H1 (cell line): ENCODE data around the gene SORD. TPM values are rescaled to one million over a fixed set of nuclear protein-coding genes. Genes with fewer than 3 reads are reported as not detected.
"Not testable (repeated sequence)": the region's sequence is repeated elsewhere in the genome, so short reads cannot be mapped to it uniquely, and the experiment has no call there.

Source experiments
- CTCF ChIA-PET: fragments of 300-600 bp; sonication (Branson Sonifier 250); formaldehyde crosslinking; loops from one replicate; lab custom pipeline; 2021; ENCODE audit not compliant: partially characterized antibody; lab: Charles Lee
- POLR2A ChIA-PET: fragments of 300-600 bp; sonication (Branson Sonifier 250); formaldehyde crosslinking; loops from one replicate; lab custom pipeline; 2021; ENCODE audit warnings: inconsistent platforms; ENCODE audit not compliant: partially characterized antibody; lab: Charles Lee
- DNase-seq, 2 experiments: peaks; one replicate each; pipeline versions ENCODE4 v3.0.0 to v3.0.0-alpha.2; 2010 to 2022; ENCODE audit warnings: low spot score in 2 of 2, low read depth in 1 of 2, mixed read lengths in 1 of 2
- FAIRE-seq: peaks from 2 replicates; lab custom pipeline; 2011; peaks lifted over from hg19 to GRCh38; lab: Jason Lieb, UNC
- H2AFZ ChIP-seq: 2 replicates; pipeline ENCODE4 v1.8.1; 2012; ENCODE audit warnings: low read length, inconsistent platforms
- H2AK5ac ChIP-seq: 2 replicates; pipeline ENCODE4 v1.6.1; 2013; ENCODE audit warnings: low read depth, low read length
- H2BK120ac ChIP-seq: replicated peaks from 2 replicates; pipeline ENCODE3; 2013; ENCODE audit warnings: low read depth, low read length, inconsistent platforms
- H2BK12ac ChIP-seq: 2 replicates; pipeline ENCODE4 v1.6.1; 2013; ENCODE audit warnings: low read depth, low read length
- H2BK15ac ChIP-seq: 2 replicates; pipeline ENCODE4 v1.6.1; 2013; ENCODE audit warnings: low read length
- H2BK20ac ChIP-seq: 2 replicates; pipeline ENCODE4 v1.6.1; 2013; ENCODE audit warnings: low read length
- H2BK5ac ChIP-seq: 2 replicates; pipeline ENCODE4 v1.6.1; 2013; ENCODE audit warnings: low read depth, low read length
- H3K14ac ChIP-seq: 2 replicates; pipeline ENCODE4 v1.6.1; 2013; ENCODE audit warnings: inconsistent platforms; ENCODE audit not compliant: insufficient read length
- H3K18ac ChIP-seq: 2 replicates; pipeline ENCODE4 v1.6.1; 2013; ENCODE audit warnings: low read length; ENCODE audit errors: extremely low read depth
- H3K23ac ChIP-seq: 2 replicates; pipeline ENCODE4 v1.6.1; 2013; ENCODE audit warnings: inconsistent platforms; ENCODE audit not compliant: insufficient read length
- H3K23me2 ChIP-seq: 2 replicates; pipeline ENCODE4 v1.6.1; 2013; ENCODE audit warnings: low read depth, low read length
- H3K27ac ChIP-seq: 2 replicates; pipeline ENCODE4 v1.6.1; 2011; ENCODE audit warnings: low read depth, low read length, inconsistent platforms
- H3K27me3 ChIP-seq, 4 experiments: replicated peaks in 1 of 4; 1 replicate in 1 of 4; 2 replicates in 3 of 4; pipeline versions ENCODE4 v1.6.1 to v1.8.1; 2011 to 2013; ENCODE audit warnings: low read length in 3 of 4, mild to moderate bottlenecking in 3 of 4, inconsistent platforms in 2 of 4, mixed read lengths in 2 of 4, moderate library complexity in 1 of 4; ENCODE audit not compliant: control insufficient read depth in 3 of 4, insufficient read depth in 3 of 4; ENCODE audit errors: extremely low read depth in 1 of 4
- H3K36me3 ChIP-seq, 4 experiments: 2 replicates each; pipeline versions ENCODE4 v1.6.1 to v1.8.1; 2011 to 2013; ENCODE audit warnings: mild to moderate bottlenecking in 4 of 4, low read length in 3 of 4, moderate library complexity in 2 of 4, control low read depth in 1 of 4, inconsistent platforms in 1 of 4; ENCODE audit not compliant: insufficient read depth in 4 of 4, control insufficient read depth in 2 of 4
- H3K4ac ChIP-seq: replicated peaks from 2 replicates; pipeline ENCODE3; 2013; ENCODE audit warnings: low read length, low read depth, mixed read lengths, inconsistent platforms; ENCODE audit not compliant: insufficient read length
- H3K4me1 ChIP-seq, 4 experiments: replicated peaks in 1 of 4; 1 replicate in 1 of 4; 2 replicates in 3 of 4; pipeline versions ENCODE4 v1.6.1 to v1.8.1; 2011 to 2013; ENCODE audit warnings: low read length in 3 of 4, inconsistent platforms in 2 of 4, mixed read lengths in 1 of 4; ENCODE audit not compliant: insufficient read depth in 4 of 4, control insufficient read depth in 3 of 4
- H3K4me2 ChIP-seq, 2 experiments: 2 replicates each; pipeline versions ENCODE4 v1.6.1 to v1.8.1; 2011 to 2013; ENCODE audit warnings: low read depth in 2 of 2, low read length in 2 of 2, control low read depth in 1 of 2, inconsistent platforms in 1 of 2, mild to moderate bottlenecking in 1 of 2; ENCODE audit not compliant: insufficient read depth in 1 of 2
- H3K4me3 ChIP-seq, 4 experiments: fragments of 200-600, 300-600 bp in 1 of 4; sonication (generic), shearing (Covaris generic), sonication (Bioruptor Twin) in 1 of 4; 2 replicates each; pipeline versions ENCODE4 v1.5.1 to v1.8.1; 2011 to 2016; ENCODE audit warnings: low read length in 4 of 4, low read depth in 3 of 4, control low read depth in 2 of 4, inconsistent platforms in 2 of 4, mild to moderate bottlenecking in 2 of 4, mixed read lengths in 1 of 4, moderate library complexity in 1 of 4; ENCODE audit not compliant: insufficient read depth in 2 of 4; ENCODE audit errors: extremely low read depth in 1 of 4
- H3K56ac ChIP-seq: replicated peaks from 2 replicates; pipeline ENCODE3; 2013; ENCODE audit warnings: low read depth, mild to moderate bottlenecking, mixed read lengths, low read length, inconsistent platforms; ENCODE audit not compliant: insufficient read length
- H3K79me1 ChIP-seq: 2 replicates; pipeline ENCODE4 v1.6.1; 2013; ENCODE audit warnings: low read depth, low read length, control low read depth
- H3K79me2 ChIP-seq, 2 experiments: 2 replicates each; pipeline versions ENCODE4 v1.6.1 to v1.8.1; 2012 to 2013; ENCODE audit warnings: low read length in 2 of 2, mild to moderate bottlenecking in 2 of 2, inconsistent platforms in 1 of 2; ENCODE audit not compliant: insufficient read depth in 2 of 2, control insufficient read depth in 1 of 2
- H3K9ac ChIP-seq, 4 experiments: replicated peaks in 1 of 4; 1 replicate in 1 of 4; 2 replicates in 3 of 4; pipeline versions ENCODE4 v1.6.1 to v1.8.1; 2011 to 2013; ENCODE audit warnings: low read depth in 3 of 4, low read length in 3 of 4, control low read depth in 2 of 4, mild to moderate bottlenecking in 2 of 4, moderate library complexity in 2 of 4, inconsistent platforms in 1 of 4; ENCODE audit errors: extremely low read depth in 1 of 4
- H3K9me3 ChIP-seq, 2 experiments: 2 replicates each; pipeline versions ENCODE4 v1.6.1 to v1.8.1; 2012 to 2013; ENCODE audit warnings: mild to moderate bottlenecking in 2 of 2, moderate library complexity in 2 of 2, control low read depth in 1 of 2, inconsistent platforms in 1 of 2, low read depth in 1 of 2, low read length in 1 of 2, mixed read lengths in 1 of 2; ENCODE audit not compliant: insufficient read depth in 2 of 2
- H4K20me1 ChIP-seq, 2 experiments: replicated peaks in 1 of 2; 2 replicates each; pipeline versions ENCODE3 to v1.8.1; 2011 to 2013; ENCODE audit warnings: inconsistent platforms in 2 of 2, low read length in 2 of 2, mild to moderate bottlenecking in 1 of 2; ENCODE audit not compliant: insufficient read depth in 2 of 2, control insufficient read depth in 1 of 2
- H4K5ac ChIP-seq: 2 replicates; pipeline ENCODE4 v1.6.1; 2013; ENCODE audit warnings: low read length, low read depth, mixed read lengths, inconsistent platforms; ENCODE audit not compliant: insufficient read length
- H4K8ac ChIP-seq: 2 replicates; pipeline ENCODE4 v1.8.0; 2013; ENCODE audit warnings: mild to moderate bottlenecking, moderate library complexity, low read length, inconsistent platforms; ENCODE audit not compliant: insufficient read depth; ENCODE audit errors: extremely low read depth
- H4K91ac ChIP-seq: replicated peaks from 2 replicates; pipeline ENCODE3; 2013; ENCODE audit warnings: low read length, mixed read lengths, inconsistent platforms; ENCODE audit not compliant: insufficient read length
- WGBS, 2 experiments: shearing (Covaris generic) in 1 of 2; methylation state at CpG; one replicate each; pipeline versions ENCODE4 v1.1.6 to v1.1.7; 2013 to 2015; ENCODE audit warnings: low lambda C conversion rate in 2 of 2, mixed read lengths in 2 of 2, inconsistent platforms in 1 of 2, low coverage in 1 of 2, missing lambda C conversion rate in 1 of 2; ENCODE audit not compliant: insufficient replicate concordance in 2 of 2, insufficient coverage in 1 of 2, insufficient read length in 1 of 2; ENCODE audit errors: extremely low coverage in 1 of 2, missing lambda C conversion rate in 1 of 2; 5-methylcytosine and 5-hydroxymethylcytosine counted together
- polyA plus RNA-seq, 7 experiments: library from polyadenylated mRNA; depleted of rRNA in 3 of 7; stranded (reverse) in 5 of 7; unstranded in 2 of 7; fragments of >200 nt in 5 of 7; fragments of 200-250 nt in 2 of 7; gene quantifications; 1 replicate in 5 of 7; 2 replicates in 1 of 7; 4 replicates in 1 of 7; pipeline versions ENCODE4 v1.2.1 to v1.2.3, GENCODE V29; 2011 to 2013; ENCODE audit warnings: missing spikeins in 2 of 7, mixed read lengths in 2 of 7
- total RNA-seq: library from RNA; stranded (reverse); fragmentation: NEBNext Ultra II Directional; extraction: Animal tissue kit (Norgen Biotek cat#: 25700); gene quantifications from 2 replicates; pipeline ENCODE4 v1.2.1, GENCODE V29; 2021

The SORD gene
- total and polyA plus RNA-seq, 2 of the 8 experiments (the other 6 are each of a cell fraction or from before 2014, with no cell fraction given): 52.6 to 75.8 TPM

DNA sequence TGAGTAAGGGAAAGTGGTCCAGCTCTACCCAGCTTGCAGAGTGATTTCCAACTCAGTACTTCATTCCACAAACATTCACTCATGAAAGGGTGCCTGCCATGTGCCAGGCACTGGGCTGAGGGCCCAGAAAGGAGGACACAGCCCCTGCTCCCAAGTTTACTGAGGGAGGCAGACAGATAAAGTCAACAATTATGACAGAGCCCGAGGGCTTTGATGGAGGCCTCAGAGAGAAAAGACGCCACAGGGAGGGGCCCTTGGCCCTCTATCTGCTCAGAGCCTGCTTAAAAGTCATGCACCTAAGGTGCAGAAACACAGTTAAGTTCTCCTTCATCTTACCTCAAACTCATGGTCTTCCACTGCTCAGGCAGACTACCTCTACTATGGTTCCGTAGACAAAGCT, 1.7 kb downstream of the SORD start:
- not testable (repeated sequence) for H3K9me3 ChIP-seq, H3K9ac ChIP-seq, H2BK12ac ChIP-seq, H3K27me3 ChIP-seq, H2AK5ac ChIP-seq, H3K4me2 ChIP-seq, H2BK5ac ChIP-seq, H2BK20ac ChIP-seq, H3K18ac ChIP-seq, H4K5ac ChIP-seq, H4K8ac ChIP-seq, H3K23ac ChIP-seq, DNase-seq, H3K27ac ChIP-seq, H3K23me2 ChIP-seq, H2BK15ac ChIP-seq, H3K4ac ChIP-seq, H4K20me1 ChIP-seq, H4K91ac ChIP-seq, H3K79me1 ChIP-seq, H3K36me3 ChIP-seq, H3K4me3 ChIP-seq, FAIRE-seq, H2BK120ac ChIP-seq, H2AFZ ChIP-seq, H3K14ac ChIP-seq, H3K56ac ChIP-seq
- 93% methylated on average over 3 of the region's 3 CpGs; no CpG with 5 or more reads in 1 of the 2 experiments for WGBS, 2 experiments
- ChIA-PET CTCF (interaction anchor here (2.3 kb wide), 1 partner anchor 12 kb away, joined by 19 read pairs; no protein-coding TSS in a partner anchor), POLR2A (interaction anchor here (1.2 kb wide), 1 partner anchor 17 kb away, joined by 3 read pairs; no protein-coding TSS in a partner anchor)
- Histone ChIP-seq H3K4me1 (peaks cover 5 to 10% (median 8%) of the 10 kb centered on the region in 4 experiments), H3K79me2 (peaks cover 0 to 24% of the 10 kb centered on the region in 2 experiments; a peak in 2 of 4 replicates)

- H4K8ac ChIP-seq, FAIRE-seq, H3K23me2 ChIP-seq, H3K79me1 ChIP-seq, H2BK12ac ChIP-seq, H3K9ac ChIP-seq, H4K20me1 ChIP-seq, DNase-seq, H3K9me3 ChIP-seq, H2BK5ac ChIP-seq, H4K91ac ChIP-seq, H3K4me2 ChIP-seq, H3K23ac ChIP-seq, H3K56ac ChIP-seq, H2AK5ac ChIP-seq, H3K4me3 ChIP-seq, H2BK15ac ChIP-seq, H3K14ac ChIP-seq, H4K5ac ChIP-seq, H3K4ac ChIP-seq, H2BK120ac ChIP-seq, H2BK20ac ChIP-seq, H3K18ac ChIP-seq, H3K36me3 ChIP-seq, H3K27me3 ChIP-seq, H2AFZ ChIP-seq, H3K27ac ChIP-seq: not testable (repeated sequence)
- POLR2A ChIA-PET: interaction anchor here (0.7 kb wide), 1 partner anchor 147 kb away, joined by 3 read pairs; no protein-coding TSS in a partner anchor
- peaks cover 0 to 25% of the 10 kb centered on the region in 2 experiments; a peak in 2 of 4 replicates for H3K79me2 ChIP-seq
- CTCF ChIA-PET: interaction anchor here (1.4 kb wide), 1 partner anchor 11 kb away, joined by 4 read pairs; no protein-coding TSS in a partner anchor
- WGBS, 2 experiments: 100% methylated on average over 3 of the region's 3 CpGs; no CpG with 5 or more reads in 1 of the 2 experiments
- H3K4me1 ChIP-seq: peaks cover 5 to 10% (median 8%) of the 10 kb centered on the region in 4 experiments
Observed at GRCh38 chr15:45025627-45026026, 2.6 kb downstream of the SORD start.
